T-helper 2 cell treated with Interferon-gamma antibody and Interleukin-4, amounts not matched to agents 5 μg/mL and 100 μg/mL, for 36 hours (primary cell): ENCODE results near the gene SEC14L6.
A peak's percentile ranks its signal among the peaks of the same experiment; 100 is the strongest.

Experiments
- DNase-seq: peaks from one replicate; pipeline ENCODE4 v3.0.0; 2021; ENCODE audit warnings: low spot score
- H3K27ac Mint-ChIP-seq: one replicate; pipeline ENCODE4 v1.8.0; 2021; ENCODE audit warnings: mild to moderate bottlenecking, mixed read lengths
- H3K27me3 Mint-ChIP-seq: one replicate; pipeline ENCODE4 v1.8.0; 2021; ENCODE audit warnings: low read depth, mixed read lengths
- H3K36me3 Mint-ChIP-seq: one replicate; pipeline ENCODE4 v1.8.0; 2021; ENCODE audit warnings: low read depth, mixed read lengths
- H3K4me1 Mint-ChIP-seq: one replicate; pipeline ENCODE4 v1.8.0; 2021; ENCODE audit warnings: low read depth, mixed read lengths
- H3K4me3 Mint-ChIP-seq: one replicate; pipeline ENCODE4 v1.8.0; 2022; ENCODE audit warnings: mild to moderate bottlenecking, moderate library complexity, mixed read lengths
- H3K9me3 Mint-ChIP-seq: one replicate; pipeline ENCODE4 v1.8.0; 2021; ENCODE audit warnings: mixed read lengths

The SEC14L6 gene

GRCh38 chr22:30486661-30487115, 59.9 kb downstream of the SEC14L6 start:
- H3K36me3 Mint-ChIP-seq: no peaks in the 10 kb centered on the region
- H3K27me3 Mint-ChIP-seq: peaks cover 3% of the 10 kb centered on the region
- DNase-seq: no peak
- no peak overlapping the region for H3K4me3 Mint-ChIP-seq
- H3K9me3 Mint-ChIP-seq: no peaks in the 10 kb centered on the region
- no peak overlapping the region for H3K27ac Mint-ChIP-seq
- no peaks in the 10 kb centered on the region for H3K4me1 Mint-ChIP-seq

- H3K36me3 Mint-ChIP-seq: no peaks in the 10 kb centered on the region
These were observed 60.4 kb downstream of the SEC14L6 start for GRCh38 chr22:30486118-30486517.

GRCh38 chr22:30485362-30485988, 61.1 kb downstream of the SEC14L6 start:
- no peaks in the 10 kb centered on the region for H3K9me3 Mint-ChIP-seq
- H3K27ac Mint-ChIP-seq: no peak overlapping the region
- peaks cover 3% of the 10 kb centered on the region for H3K27me3 Mint-ChIP-seq
- no peaks in the 10 kb centered on the region for H3K4me1 Mint-ChIP-seq
- H3K36me3 Mint-ChIP-seq: no peaks in the 10 kb centered on the region
- peak; percentile 69 for DNase-seq
- H3K4me3 Mint-ChIP-seq: no peak overlapping the region

More at GRCh38 chr22:30486118-30486517, 60.4 kb downstream of the SEC14L6 start:
- no peak overlapping the region for H3K4me3 Mint-ChIP-seq
- H3K9me3 Mint-ChIP-seq: no peaks in the 10 kb centered on the region
- no peak overlapping the region for H3K27ac Mint-ChIP-seq
- H3K27me3 Mint-ChIP-seq: peaks cover 3% of the 10 kb centered on the region
- DNase-seq: no peak
- no peaks in the 10 kb centered on the region for H3K4me1 Mint-ChIP-seq

- no peak overlapping the region for H3K4me3 Mint-ChIP-seq
- H3K36me3 Mint-ChIP-seq: no peaks in the 10 kb centered on the region
- DNase-seq: no peak
- no peaks in the 10 kb centered on the region for H3K4me1 Mint-ChIP-seq
- H3K27me3 Mint-ChIP-seq: peaks cover 3% of the 10 kb centered on the region
- H3K27ac Mint-ChIP-seq: no peak overlapping the region
- H3K9me3 Mint-ChIP-seq: no peaks in the 10 kb centered on the region
These were observed 63.4 kb downstream of the SEC14L6 start for GRCh38 chr22:30483169-30483568.

GRCh38 chr22:30481711-30482110, 64.8 kb downstream of the SEC14L6 start:
- no peak for DNase-seq
- Mint-ChIP-seq H3K4me3 (no peak overlapping the region), H3K27me3 (peaks cover 3% of the 10 kb centered on the region), H3K4me1 (no peaks in the 10 kb centered on the region), H3K27ac (no peak overlapping the region), H3K9me3 (no peaks in the 10 kb centered on the region), H3K36me3 (no peaks in the 10 kb centered on the region)

GRCh38 chr22:30479981-30480380, 66.6 kb downstream of the SEC14L6 start:
- Mint-ChIP-seq H3K4me3 (no peak overlapping the region), H3K27me3 (peaks cover 10% of the 10 kb centered on the region), H3K9me3 (no peaks in the 10 kb centered on the region), H3K4me1 (no peaks in the 10 kb centered on the region), H3K36me3 (no peaks in the 10 kb centered on the region), H3K27ac (no peak overlapping the region)
- DNase-seq: no peak

GRCh38 chr22:30474683-30475424, 71.7 kb downstream of the SEC14L6 start:
- no peaks in the 10 kb centered on the region for H3K36me3 Mint-ChIP-seq
- no peak overlapping the region for H3K4me3 Mint-ChIP-seq
- no peak for DNase-seq
- peaks cover 6% of the 10 kb centered on the region for H3K4me1 Mint-ChIP-seq
- H3K9me3 Mint-ChIP-seq: no peaks in the 10 kb centered on the region
- peaks cover 12% of the 10 kb centered on the region for H3K27me3 Mint-ChIP-seq
- H3K27ac Mint-ChIP-seq: no peak overlapping the region

GRCh38 chr22:30474121-30474520, 72.4 kb downstream of the SEC14L6 start:
- no peaks in the 10 kb centered on the region for H3K9me3 Mint-ChIP-seq
- no peak overlapping the region for H3K4me3 Mint-ChIP-seq
- no peaks in the 10 kb centered on the region for H3K36me3 Mint-ChIP-seq
- peaks cover 12% of the 10 kb centered on the region for H3K27me3 Mint-ChIP-seq
- H3K4me1 Mint-ChIP-seq: peaks cover 6% of the 10 kb centered on the region
- H3K27ac Mint-ChIP-seq: no peak overlapping the region
- no peak for DNase-seq

- H3K9me3 Mint-ChIP-seq: no peaks in the 10 kb centered on the region
- no peak for DNase-seq
- peaks cover 12% of the 10 kb centered on the region for H3K27me3 Mint-ChIP-seq
- H3K36me3 Mint-ChIP-seq: no peaks in the 10 kb centered on the region
- H3K4me3 Mint-ChIP-seq: no peak overlapping the region
- H3K4me1 Mint-ChIP-seq: peaks cover 6% of the 10 kb centered on the region
- H3K27ac Mint-ChIP-seq: no peak overlapping the region
These were observed 73.4 kb downstream of the SEC14L6 start for GRCh38 chr22:30472994-30473720.
